ENCODE measurements around the gene IL12RB2. TPM values are rescaled to one million over a fixed set of nuclear protein-coding genes. Genes with fewer than 3 reads are reported as not detected.
A peak's percentile ranks its signal among the peaks of the same experiment; 100 is the strongest.

IL12RB2 gene
- total RNA-seq, 4 donors from 2014 or later: 0.64 to 1.1 TPM; not detected in 2

DNA sequence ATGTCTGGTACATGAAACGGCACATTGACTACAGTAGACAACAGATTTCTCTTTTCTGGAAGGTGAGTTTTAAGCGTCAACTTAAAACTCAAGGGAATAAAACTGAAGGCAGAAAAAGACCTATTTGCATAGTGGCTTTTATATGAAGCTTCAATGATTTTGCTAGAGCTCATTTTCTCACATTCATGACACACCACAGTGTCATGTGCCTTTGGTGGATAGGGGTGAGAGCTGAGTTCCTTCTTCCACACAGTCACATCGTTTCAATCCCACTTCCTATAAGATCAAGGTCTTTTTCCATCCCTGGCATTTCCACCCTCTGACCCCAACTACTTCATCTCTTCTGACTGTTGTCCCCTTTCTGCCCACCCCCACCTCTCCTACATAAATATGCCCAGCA, 31.0 kb downstream of the IL12RB2 start:
- H3K9me3 ChIP-seq: no peaks in the 10 kb centered on the region
- no peaks in the 10 kb centered on the region for H3K4me1 ChIP-seq
- H3K4me3 ChIP-seq: no peak overlapping the region
- DNase-seq: no peak
- no peaks in the 10 kb centered on the region for H3K27me3 ChIP-seq
- H3K27ac ChIP-seq: no peak overlapping the region
- TF ChIP-seq POLR2A (IDR thresholded peaks at IDR 0.05): no peak
- TF ChIP-seq, protein P1, sequence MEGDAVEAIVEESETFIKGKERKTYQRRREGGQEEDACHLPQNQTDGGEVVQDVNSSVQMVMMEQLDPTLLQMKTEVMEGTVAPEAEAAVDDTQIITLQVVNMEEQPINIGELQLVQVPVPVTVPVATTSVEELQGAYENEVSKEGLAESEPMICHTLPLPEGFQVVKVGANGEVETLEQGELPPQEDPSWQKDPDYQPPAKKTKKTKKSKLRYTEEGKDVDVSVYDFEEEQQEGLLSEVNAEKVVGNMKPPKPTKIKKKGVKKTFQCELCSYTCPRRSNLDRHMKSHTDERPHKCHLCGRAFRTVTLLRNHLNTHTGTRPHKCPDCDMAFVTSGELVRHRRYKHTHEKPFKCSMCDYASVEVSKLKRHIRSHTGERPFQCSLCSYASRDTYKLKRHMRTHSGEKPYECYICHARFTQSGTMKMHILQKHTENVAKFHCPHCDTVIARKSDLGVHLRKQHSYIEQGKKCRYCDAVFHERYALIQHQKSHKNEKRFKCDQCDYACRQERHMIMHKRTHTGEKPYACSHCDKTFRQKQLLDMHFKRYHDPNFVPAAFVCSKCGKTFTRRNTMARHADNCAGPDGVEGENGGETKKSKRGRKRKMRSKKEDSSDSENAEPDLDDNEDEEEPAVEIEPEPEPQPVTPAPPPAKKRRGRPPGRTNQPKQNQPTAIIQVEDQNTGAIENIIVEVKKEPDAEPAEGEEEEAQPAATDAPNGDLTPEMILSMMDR (IDR thresholded peaks at IDR 0.05): no peak
- intact Hi-C loops (cut with DNase I; ENCODE audit: low total_unique reads): no loop called here
- no peaks in the 10 kb centered on the region for H3K36me3 ChIP-seq

DNA sequence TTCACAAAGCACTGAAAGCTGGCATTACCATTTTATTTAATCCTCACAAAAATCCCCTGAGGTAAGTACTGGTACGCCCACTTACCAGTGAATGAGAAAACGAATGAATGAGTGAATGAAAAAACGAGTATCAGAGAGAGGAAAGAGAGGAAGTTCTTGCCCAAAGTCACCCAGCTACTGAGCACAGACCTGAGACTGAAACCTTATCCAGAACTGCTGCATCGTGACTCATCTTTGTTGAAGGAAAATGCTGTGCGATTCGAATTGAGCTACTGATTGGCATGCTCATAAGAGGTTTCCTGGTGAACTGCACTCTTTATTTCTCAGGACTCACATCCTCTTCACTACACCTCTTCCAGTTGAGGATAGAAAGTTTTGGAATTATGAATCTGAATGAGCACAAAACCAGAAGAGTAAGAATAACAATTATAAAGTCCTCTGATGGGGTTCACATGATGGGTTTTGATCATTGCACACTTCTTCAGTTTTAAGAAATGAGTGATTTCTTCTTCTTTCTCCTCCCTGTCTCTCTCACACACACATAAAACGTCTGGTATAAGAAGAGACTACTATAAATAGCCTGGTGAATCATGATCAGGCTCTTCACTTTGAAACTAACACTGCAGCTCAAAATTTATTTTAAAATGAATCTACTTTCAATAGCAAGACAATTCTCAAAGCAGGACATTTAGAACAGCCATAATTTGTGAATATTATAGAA, 32.1 kb downstream of the IL12RB2 start:
- intact Hi-C loops (cut with DNase I; ENCODE audit: low total_unique reads): loop anchor here (10.0 kb wide), 1 partner anchor 155 kb away; no protein-coding TSS in a partner anchor
- TF ChIP-seq POLR2A (IDR thresholded peaks at IDR 0.05): no peak
- TF ChIP-seq, protein P1 (IDR thresholded peaks at IDR 0.05): no peak
- Histone ChIP-seq H3K27ac (peak overlapping the region; percentile 47 to 57), H3K9me3 (no peaks in the 10 kb centered on the region), H3K27me3 (no peaks in the 10 kb centered on the region), H3K4me3 (no peak overlapping the region), H3K36me3 (no peaks in the 10 kb centered on the region), H3K4me1 (no peaks in the 10 kb centered on the region)
- DNase-seq: no peak

DNA sequence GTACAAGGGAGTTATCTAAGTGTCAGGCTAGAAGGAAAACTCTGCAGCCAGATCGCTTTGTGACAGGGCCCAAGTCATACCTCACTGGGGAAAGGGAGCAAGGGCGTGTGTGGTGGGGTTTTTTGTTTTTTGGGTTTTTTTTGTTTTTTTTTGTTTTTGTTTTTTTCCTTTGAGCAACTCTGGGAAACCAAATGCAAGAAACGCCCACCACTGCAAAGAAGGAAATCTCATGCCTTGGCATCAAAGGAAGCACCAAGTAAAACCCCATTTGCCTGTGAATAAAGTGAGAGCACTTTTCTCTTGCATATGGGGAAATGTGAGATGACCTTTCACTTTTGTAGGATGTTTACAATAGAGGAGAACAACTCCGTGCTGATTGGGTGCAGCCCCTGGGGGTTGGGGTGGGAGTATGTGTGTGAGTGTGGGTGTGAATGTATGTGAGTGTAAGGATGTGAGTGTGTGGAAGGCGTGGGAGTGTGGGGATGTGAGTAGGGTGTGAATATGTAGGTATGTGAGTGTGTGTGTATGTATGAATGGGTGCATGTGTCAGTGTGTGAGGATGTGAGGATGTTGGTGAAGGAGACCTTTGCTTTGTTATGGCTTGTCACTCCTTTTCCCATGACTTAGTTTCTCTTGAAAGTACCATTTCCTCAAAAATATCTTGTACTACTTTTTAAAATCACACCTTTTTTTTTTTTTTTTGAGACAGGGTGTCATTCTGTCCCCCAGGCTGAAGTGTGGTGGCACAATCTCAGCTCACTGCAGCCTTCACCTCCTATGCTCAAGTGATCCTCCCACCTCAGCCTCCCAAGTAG, 34.6 kb downstream of the IL12RB2 start:
- no peaks in the 10 kb centered on the region for H3K36me3 ChIP-seq
- no peaks in the 10 kb centered on the region for H3K9me3 ChIP-seq
- no peak overlapping the region for H3K4me3 ChIP-seq
- DNase-seq: no peak
- no peaks in the 10 kb centered on the region for H3K4me1 ChIP-seq
- intact Hi-C loops (cut with DNase I; ENCODE audit: low total_unique reads): loop anchor here (10.0 kb wide), 1 partner anchor 153 kb away; no protein-coding TSS in a partner anchor
- H3K27ac ChIP-seq: no peak overlapping the region
- no peaks in the 10 kb centered on the region for H3K27me3 ChIP-seq
- TF ChIP-seq POLR2A (IDR thresholded peaks at IDR 0.05): no peak
- TF ChIP-seq, protein P1 (IDR thresholded peaks at IDR 0.05): no peak

DNA sequence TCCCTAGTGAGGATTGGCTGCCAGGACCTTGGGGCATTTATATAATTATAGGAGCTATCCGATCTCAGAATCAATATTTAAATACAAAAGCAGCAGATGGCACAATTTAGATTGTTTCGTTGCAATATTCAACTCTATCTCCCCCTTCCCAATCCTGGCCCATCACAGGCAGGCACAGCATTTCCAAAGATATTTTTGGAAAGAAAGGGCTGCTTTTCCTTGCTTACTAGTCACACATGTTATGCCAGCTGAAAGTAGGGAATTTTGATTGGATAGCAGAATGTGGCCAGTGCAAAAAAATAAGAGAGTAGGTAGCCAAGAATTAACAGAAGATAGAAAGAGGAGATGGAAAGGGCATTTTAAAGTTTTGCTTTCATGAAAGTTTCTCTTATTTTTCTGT, 37.9 kb downstream of the IL12RB2 start:
- no peak overlapping the region for H3K4me3 ChIP-seq
- intact Hi-C loops (cut with DNase I; ENCODE audit: low total_unique reads): loop anchor here (10.0 kb wide), 1 partner anchor 149 kb away; no protein-coding TSS in a partner anchor
- H3K27ac ChIP-seq: no peak overlapping the region
- H3K36me3 ChIP-seq: no peaks in the 10 kb centered on the region
- no peaks in the 10 kb centered on the region for H3K9me3 ChIP-seq
- no peaks in the 10 kb centered on the region for H3K27me3 ChIP-seq
- no peak for DNase-seq
- H3K4me1 ChIP-seq: no peaks in the 10 kb centered on the region
- TF ChIP-seq POLR2A (IDR thresholded peaks at IDR 0.05): no peak
- TF ChIP-seq, protein P1 (IDR thresholded peaks at IDR 0.05): no peak

DNA sequence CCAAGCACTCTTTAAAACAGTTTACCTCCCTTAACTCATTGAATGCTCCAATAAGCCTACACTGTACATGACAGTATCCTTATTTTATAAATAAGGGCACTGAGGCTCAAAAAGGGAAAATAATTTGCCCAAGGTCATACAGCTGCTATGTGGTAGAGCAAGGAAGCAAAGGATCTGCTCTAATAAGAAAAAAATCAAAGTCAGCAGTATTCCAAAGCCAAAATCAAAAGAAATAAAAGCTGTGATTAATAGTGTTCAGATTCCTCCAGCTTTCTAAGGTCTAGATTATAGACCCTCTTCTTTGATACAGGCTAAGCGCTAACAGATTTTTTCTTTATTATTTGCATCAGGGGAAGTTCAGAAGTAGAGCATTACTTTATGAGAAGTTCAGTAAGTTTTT, 39.3 kb downstream of the IL12RB2 start:
- no peak for TF ChIP-seq POLR2A (IDR thresholded peaks at IDR 0.05)
- TF ChIP-seq, protein P1 (IDR thresholded peaks at IDR 0.05): no peak
- H3K36me3 ChIP-seq: no peaks in the 10 kb centered on the region
- no peak overlapping the region for H3K27ac ChIP-seq
- H3K4me1 ChIP-seq: no peaks in the 10 kb centered on the region
- DNase-seq: no peak
- no peaks in the 10 kb centered on the region for H3K9me3 ChIP-seq
- H3K4me3 ChIP-seq: no peak overlapping the region
- intact Hi-C loops (cut with DNase I; ENCODE audit: low total_unique reads): loop anchor here (10.0 kb wide), 1 partner anchor 148 kb away; no protein-coding TSS in a partner anchor
- no peaks in the 10 kb centered on the region for H3K27me3 ChIP-seq

Data from uterus (tissue), 4 donors.